ENCODE data around the gene PRRG4. TPM values are rescaled to one million over a fixed set of nuclear protein-coding genes. Genes with fewer than 3 reads are reported as not detected.

PRRG4 gene
- total RNA-seq, 2 donors from 2014 or later: 2.9 to 3.7 TPM

DNA sequence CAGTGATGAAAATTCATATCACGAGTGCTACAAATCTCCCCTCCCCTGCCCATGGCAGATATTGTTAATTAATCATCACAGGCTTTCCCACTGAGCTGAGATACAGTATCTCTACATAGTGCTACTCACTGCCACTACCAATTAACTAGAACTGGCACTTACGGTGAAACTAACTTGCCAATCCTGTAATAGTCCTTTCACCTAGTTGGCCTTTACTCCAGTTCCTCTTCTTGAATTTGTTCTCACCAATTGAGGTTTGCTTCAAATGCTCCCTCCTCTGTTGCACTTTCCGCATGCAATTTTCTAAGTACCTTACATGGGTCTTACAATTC, 11.9 kb upstream of the PRRG4 start:
- Mint-ChIP-seq H3K4me1 (no peaks in the 10 kb centered on the region), H3K36me3 (ENCODE audit: low read depth) (no peaks in the 10 kb centered on the region), H3K9me3 (peaks cover 1% of the 10 kb centered on the region), H3K4me3 (no peak overlapping the region), H3K27me3 (ENCODE audit: insufficient read depth) (no peaks in the 10 kb centered on the region), H3K27ac (no peak overlapping the region)
- Histone ChIP-seq H3K4me1 (ENCODE audit: control insufficient read depth, insufficient read depth, low read length) (no peaks in the 10 kb centered on the region), H3K9me3 (ENCODE audit: control insufficient read depth, low read length) (no peaks in the 10 kb centered on the region), H3K27ac (ENCODE audit: low read depth, low read length) (no peak overlapping the region), H3K36me3 (ENCODE audit: control insufficient read depth, insufficient read depth, low read length) (no peaks in the 10 kb centered on the region), H3K27me3 (ENCODE audit: control insufficient read depth, insufficient read depth, low read length, poor library complexity, severe bottlenecking) (no peaks in the 10 kb centered on the region), H3K4me3 (ENCODE audit: low read length) (no peak overlapping the region), H3K9ac (ENCODE audit: extremely low read depth, low read length, poor library complexity, severe bottlenecking) (no peak overlapping the region)
- 87 to 89% methylated on average over 2 to 3 of the region's 3 CpGs for WGBS, 2 experiments (ENCODE audit: insufficient coverage in 1 of 2, insufficient read length in 1 of 2)
- DNase-seq: no peak
- TF ChIP-seq CTCF (conservative IDR thresholded peaks at IDR 0.05): no peak

DNA sequence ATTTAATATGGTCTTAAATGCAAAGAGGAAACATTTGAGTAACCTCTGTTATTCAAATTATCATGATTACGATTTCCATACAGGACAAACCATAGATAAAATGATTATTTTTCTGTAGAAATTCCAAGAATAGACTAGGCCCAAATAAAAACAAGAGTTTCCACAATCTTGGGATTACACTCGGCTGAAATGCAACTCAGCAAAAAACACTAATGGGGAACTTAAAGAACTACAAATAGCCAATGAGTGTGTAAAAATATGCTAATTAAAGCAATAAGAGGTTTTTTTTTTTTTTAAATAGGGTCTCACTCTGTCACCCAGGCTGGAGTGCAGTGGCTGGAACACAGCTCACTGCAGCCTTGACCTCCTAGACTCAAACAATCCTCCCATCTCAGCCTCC, 10.5 kb upstream of the PRRG4 start:
- H3K36me3 Mint-ChIP-seq (ENCODE audit: low read depth): no peaks in the 10 kb centered on the region
- peaks cover 3% of the 10 kb centered on the region for H3K9me3 Mint-ChIP-seq
- Histone ChIP-seq H3K36me3 (ENCODE audit: control insufficient read depth, insufficient read depth, low read length) (no peaks in the 10 kb centered on the region), H3K4me1 (ENCODE audit: control insufficient read depth, insufficient read depth, low read length) (no peaks in the 10 kb centered on the region), H3K27me3 (ENCODE audit: control insufficient read depth, insufficient read depth, low read length, poor library complexity, severe bottlenecking) (no peaks in the 10 kb centered on the region), H3K9ac (ENCODE audit: extremely low read depth, low read length, poor library complexity, severe bottlenecking) (no peak overlapping the region), H3K9me3 (ENCODE audit: control insufficient read depth, low read length) (no peaks in the 10 kb centered on the region), H3K4me3 (ENCODE audit: low read length) (no peak overlapping the region), H3K27ac (ENCODE audit: low read depth, low read length) (no peak overlapping the region)
- H3K4me1 Mint-ChIP-seq: no peaks in the 10 kb centered on the region
- H3K4me3 Mint-ChIP-seq: no peak overlapping the region
- DNase-seq: no peak
- no peak for TF ChIP-seq CTCF (conservative IDR thresholded peaks at IDR 0.05)
- H3K27ac Mint-ChIP-seq: no peak overlapping the region
- WGBS, 2 experiments (ENCODE audit: insufficient coverage in 1 of 2, insufficient read length in 1 of 2): 73 to 100% methylated on average over 1 to 2 of the region's 2 CpGs
- no peaks in the 10 kb centered on the region for H3K27me3 Mint-ChIP-seq (ENCODE audit: insufficient read depth)

DNA sequence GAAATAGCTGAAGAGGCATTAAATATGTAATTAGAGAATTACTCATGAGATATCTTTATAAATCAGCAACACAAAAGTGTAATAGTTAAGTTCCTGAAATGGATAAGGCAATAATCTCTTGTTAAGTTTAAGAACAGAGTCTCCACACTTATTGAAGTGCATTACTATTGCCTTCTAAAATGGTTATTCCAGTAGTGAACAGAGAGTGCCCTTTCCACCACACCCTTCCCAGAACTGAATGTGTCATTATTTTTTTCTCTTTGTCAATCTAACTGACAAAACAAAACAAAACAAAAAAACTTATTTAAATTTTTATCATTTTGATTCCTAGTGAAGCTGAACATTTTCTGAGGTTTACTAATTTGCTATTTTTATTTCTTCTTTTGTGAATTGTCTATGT, 9.2 kb upstream of the PRRG4 start:
- Mint-ChIP-seq H3K27me3 (ENCODE audit: insufficient read depth) (no peaks in the 10 kb centered on the region), H3K9me3 (peaks cover 3% of the 10 kb centered on the region), H3K36me3 (ENCODE audit: low read depth) (no peaks in the 10 kb centered on the region)

More for the DNA sequence above, 9.2 kb upstream of the PRRG4 start:
- DNase-seq: no peak
- Histone ChIP-seq H3K9ac (ENCODE audit: extremely low read depth, low read length, poor library complexity, severe bottlenecking) (no peak overlapping the region), H3K4me1 (ENCODE audit: control insufficient read depth, insufficient read depth, low read length) (no peaks in the 10 kb centered on the region), H3K9me3 (ENCODE audit: control insufficient read depth, low read length) (no peaks in the 10 kb centered on the region), H3K27ac (ENCODE audit: low read depth, low read length) (no peak overlapping the region), H3K36me3 (ENCODE audit: control insufficient read depth, insufficient read depth, low read length) (no peaks in the 10 kb centered on the region), H3K27me3 (ENCODE audit: control insufficient read depth, insufficient read depth, low read length, poor library complexity, severe bottlenecking) (no peaks in the 10 kb centered on the region), H3K4me3 (ENCODE audit: low read length) (no peak overlapping the region)
- no peak for TF ChIP-seq CTCF (conservative IDR thresholded peaks at IDR 0.05)
- Mint-ChIP-seq H3K27ac (no peak overlapping the region), H3K4me3 (no peak overlapping the region), H3K4me1 (no peaks in the 10 kb centered on the region)

All from endodermal cell (in vitro differentiated cells).